HG02798 (cell line): ENCODE measurements around the gene ASCL2.
"Not testable (repeated sequence)": the region's sequence is repeated elsewhere in the genome, so short reads cannot be mapped to it uniquely, and the experiment has no call there.

Experiments used
- ATAC-seq: cut with Tn5 transposase; IDR thresholded peaks from one replicate; pipeline ENCODE4 v1.9.1; 2021; ENCODE audit warnings: mild to moderate bottlenecking; ENCODE audit not compliant: unreplicated experiment, poor library complexity

Gene ASCL2

DNA sequence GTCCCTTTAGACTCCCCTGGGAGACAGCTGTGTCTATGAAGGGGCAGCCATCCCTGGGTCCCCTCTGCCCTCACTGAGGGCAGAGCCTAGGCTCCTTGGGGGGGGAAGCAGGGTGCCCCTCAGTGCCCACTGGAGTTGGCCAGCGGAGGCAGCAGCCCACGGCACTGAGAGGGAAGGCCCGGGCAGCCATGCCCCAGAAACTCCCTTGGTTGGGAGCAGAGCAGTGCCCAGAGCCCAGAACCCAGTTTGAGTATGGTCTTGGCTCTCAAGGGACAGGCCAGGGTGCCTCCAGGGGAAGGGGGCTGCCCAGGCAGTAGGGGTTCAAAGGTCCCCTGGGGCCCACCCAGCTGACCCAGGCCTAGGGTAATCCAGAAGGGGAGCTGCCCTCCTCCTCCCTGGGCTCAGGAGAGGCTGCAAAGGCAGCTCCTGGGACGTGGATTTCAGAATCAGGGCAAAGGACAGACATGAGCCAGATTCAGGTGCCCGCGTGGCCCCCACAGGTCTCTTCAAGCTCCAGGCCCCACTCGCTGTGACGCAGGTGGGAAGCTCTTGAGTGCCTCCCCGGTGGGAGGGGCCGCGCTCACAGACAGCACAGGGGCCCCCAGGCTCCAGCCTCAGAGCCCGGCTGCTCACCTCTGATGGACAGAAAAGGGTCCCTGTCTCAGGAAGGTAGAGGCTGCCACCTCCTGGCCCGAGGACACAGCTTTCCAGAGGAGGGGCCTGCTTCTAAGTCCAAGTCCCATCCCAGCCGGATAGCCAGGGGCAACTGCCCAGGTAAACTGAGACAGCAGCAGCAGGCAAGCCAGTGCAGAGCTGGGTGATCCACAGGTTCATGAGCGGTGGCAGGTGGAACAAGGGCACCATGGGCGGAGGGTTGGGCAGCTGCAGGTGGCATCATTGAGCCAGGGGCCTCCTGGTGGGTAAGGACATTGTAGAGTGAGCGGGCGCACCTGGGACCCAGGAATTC is 28.7 kb upstream of the ASCL2 start:
- no peak for ATAC-seq

DNA sequence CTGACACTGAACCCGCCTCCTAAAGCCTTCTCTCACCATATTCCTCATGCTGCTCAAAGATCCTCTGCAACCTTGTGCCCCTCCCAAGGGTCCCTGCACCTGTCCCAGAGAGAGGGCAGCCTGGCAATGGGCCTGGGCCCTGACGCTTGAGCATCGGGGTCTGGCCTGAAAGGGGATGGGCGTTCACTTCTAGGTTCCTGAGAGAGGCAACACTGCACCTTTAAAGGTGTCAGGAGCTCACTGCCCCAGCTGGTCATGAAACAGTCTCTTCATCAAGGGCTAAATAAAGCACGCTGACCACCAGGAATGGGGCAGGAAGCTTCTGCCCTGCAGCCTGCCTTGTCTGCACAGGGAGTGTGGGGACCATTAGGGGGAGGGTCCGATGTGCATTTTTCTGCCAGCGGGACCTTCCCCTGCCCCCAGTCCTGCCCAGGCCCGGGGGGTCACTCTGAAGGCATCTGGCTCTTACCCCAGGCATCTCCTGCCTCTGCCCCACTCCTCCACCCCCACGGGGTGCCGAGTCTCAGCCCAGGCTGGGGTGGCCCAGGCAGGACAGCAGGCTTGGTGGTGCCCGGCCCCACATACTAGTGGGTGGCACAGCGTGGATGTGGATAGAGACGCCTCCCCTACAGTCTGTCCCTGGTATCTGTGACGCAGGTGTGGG is 27.9 kb upstream of the ASCL2 start:
- no peak for ATAC-seq

DNA sequence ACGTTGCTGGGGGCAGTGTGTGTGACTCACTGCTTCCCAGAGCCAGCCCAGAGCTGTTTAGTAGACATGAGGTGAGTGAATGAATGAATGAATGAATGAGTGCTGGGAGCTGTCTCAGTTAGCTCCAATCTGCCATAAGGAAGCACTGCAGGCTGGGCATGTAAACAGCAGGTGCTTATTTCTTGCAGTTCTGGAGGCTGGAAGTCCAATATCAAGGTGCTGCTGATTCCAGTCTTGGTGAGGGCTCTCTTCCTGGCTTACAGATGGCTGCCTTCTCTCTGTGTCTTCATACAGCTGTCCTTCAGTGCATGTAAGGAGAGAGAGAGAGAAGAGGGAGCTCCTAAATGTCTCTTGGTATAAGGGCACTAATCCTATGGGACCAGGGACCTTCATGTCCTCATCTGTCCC is 27.2 kb upstream of the ASCL2 start:
- ATAC-seq: no peak

DNA sequence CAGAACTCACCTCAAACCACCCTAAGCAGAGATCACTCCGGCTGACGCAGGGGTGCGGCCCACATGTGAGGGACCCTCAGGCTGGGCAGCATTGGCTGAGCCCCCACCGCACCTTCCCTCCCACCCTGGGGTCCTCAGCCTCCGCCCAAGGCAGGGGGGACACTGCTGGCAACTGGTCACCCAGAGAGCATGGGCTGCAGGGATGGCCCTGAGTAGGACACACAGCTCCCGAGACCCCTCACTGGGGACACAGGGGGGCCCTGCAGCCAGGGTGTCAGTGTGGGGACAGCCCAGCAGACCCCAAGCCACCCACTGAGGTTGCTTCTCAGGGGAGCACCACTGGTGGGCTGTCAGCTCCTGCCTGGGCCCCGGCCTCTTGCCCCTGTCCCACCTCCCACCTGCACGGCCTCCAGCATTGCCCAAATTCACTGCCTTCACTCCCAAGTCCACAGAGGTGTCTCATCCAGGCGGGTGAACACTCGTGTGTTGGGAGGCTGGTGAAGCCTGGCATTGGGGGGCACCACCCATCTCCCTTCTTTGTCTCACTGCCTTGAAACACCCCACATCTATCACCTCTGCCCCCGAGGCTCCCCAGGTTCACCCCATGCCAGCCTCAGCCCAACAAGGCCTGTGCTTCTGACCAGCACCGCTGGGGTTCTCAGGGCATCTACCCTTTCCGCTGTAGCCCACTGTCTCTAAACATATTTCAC is 26.7 kb upstream of the ASCL2 start:
- ATAC-seq: no peak

DNA sequence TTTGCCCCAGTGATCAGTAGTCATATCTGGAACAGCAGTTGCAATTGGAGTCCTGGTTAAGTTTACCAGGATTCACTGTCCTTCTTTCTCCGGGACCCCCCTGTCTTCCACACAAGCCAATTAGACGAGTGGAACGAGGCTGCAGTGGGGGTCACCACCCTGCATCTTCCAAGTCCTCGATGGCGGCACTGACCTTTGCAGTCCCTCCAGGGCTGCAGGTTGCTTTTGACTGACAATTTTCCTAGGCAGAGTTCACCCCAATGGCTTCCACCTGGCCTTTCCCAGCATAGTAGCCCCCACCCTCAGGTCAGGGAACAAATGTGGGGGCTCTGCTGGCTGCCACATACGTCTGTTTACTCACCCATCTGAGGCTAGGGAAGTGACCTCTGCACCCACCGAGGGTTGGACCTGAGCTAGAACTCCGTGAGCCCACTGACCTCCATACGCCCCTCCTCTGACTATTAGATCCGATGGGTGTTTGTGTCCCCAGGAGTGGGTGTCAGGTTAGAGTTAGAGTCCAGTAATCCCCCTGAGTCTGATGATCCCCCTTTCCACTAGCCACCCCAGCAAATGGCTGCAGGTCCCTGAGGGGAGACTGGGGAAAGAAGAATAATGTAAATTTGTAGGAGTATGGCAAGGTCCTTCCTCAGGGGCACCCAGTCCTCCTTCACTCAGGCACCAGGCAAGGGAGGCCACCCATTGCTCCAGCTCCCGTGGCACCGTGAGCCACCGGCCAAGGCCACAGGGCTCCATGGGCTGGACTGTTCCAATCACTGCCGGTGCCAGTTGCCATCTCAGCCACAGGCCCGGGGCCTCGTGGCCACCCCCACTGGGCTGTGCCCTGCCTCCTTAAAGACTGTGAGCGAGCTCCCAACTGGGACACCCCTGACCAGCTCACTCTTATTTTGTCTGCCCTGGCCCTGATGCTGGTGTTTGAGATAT is 25.9 kb upstream of the ASCL2 start:
- ATAC-seq: no peak

DNA sequence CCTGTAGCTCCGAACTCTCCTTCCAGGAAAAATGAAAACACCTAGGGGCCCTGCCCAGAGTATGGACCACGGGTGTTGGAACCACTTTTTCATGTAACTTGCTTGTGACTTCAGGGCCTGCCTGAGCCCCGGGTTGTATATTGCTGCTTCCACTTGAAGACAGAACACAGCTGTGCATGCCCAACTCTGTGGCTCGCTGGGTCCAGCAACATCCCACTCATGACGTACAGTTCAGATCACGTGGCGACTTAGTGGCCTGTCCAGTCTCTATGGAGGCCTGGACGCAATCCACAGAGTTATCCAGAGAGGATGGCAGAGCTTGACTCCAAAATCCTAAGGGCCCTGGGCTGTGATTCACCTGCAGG is 24.5 kb upstream of the ASCL2 start:
- no peak for ATAC-seq

DNA sequence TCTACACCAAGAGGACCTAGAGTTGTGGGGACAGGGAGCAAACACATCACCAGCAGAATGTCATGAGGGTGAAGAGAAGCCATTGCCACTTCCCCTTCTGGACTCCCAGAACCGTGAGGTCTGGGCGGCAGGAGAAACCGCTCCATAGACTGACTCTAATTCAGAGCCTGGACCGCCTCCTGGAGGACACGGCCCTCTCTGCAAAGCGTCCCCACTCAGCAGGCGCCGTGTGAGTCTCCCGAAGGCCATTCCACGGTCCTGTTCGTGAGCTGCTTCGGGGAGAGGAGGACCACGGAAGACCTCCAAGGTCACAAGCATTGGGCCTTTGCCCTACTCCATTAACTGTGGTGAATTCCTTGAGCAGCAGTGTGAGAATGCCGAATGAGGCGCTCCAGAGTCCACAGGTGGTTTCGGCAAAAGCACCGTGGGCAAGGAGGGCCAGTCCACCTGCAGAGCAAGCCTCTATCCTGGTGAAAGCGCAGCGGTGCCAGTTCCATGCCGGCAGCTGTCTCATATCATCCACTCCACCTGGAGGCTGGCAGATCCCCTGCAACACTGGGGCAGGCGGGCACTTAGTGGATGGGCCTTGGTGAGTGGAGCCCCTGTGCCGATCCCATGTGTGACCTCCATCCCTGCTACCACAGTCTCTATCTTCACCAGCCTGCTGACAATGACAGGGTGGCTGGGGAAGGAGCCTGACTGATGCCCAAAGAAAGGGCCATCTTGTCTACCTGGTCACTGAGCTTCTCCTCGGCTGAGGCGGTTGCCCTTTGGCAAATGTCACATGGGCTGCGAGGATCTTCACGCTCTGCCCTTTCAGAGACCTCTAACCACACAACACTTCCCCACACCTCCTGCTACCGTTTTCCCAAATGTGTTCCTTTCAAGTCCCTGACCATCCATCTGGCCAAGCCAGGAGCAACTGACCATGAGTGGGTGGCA is 23.9 kb upstream of the ASCL2 start:
- ATAC-seq: no peak

DNA sequence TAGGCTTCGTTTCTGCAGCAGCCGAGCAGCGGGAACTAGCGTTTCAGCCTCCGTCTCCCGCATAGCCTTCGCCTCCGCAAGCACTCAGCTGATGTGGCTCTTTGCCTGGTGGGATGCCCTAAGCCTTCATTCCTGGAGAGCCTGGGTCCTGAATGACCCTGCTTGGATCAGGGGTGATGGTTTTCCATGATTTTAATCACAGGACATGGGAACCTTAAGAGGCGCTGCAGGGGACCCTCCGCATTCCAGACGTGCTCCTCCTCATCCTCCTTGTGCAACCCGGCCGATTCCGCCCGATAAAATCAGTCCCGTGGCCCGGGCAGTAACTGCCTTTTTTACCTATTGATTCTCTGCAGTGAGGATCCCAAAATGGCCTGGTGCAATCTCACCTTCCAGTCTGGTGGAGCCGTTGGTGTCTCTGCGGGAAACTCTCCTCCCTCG is 23.2 kb upstream of the ASCL2 start:
- ATAC-seq: no peak

DNA sequence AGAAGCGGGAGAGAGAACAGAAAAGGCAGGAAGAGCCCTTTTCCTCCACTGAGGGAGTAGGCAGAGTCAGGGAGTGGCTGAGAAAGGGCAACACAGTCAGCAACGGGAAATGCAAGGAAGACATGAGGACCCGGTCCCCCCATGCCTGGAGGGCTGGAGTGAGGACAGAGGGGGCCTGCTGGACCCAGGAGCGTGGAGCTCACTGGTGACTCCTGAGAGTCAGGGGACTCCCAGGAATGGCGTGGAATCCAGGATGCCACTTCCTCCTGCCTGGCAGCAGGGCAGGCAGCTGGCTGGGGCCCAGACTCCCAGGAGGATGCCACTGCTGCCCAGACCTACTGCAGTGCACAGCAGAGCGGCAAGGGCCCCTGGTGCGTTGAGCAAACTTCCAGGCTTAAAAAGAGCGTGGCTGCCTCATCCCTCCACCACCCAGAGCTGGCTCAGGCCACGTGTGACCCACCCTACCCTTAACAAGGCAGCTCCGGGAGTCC is 20.0 kb upstream of the ASCL2 start:
- no peak for ATAC-seq

DNA sequence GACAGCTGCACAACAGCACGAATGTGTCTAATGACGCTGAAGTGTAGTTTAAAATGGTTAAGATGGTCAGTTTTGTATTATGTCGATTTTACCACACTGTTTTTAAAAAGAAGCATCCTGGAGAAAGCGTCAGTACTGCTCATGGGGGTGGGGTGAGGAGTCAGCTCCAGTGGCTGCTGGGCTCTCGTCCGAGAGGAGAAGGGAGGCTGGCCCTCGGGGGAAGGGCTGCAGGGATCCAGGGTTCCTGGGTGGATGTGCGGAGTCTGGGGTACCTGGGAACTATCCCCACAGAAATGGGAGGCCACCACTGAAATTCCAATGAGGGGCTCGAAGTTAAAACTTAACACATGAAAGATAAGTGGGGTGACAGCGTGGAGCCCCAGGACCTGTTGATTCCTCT is 19.5 kb upstream of the ASCL2 start:
- no peak for ATAC-seq

DNA sequence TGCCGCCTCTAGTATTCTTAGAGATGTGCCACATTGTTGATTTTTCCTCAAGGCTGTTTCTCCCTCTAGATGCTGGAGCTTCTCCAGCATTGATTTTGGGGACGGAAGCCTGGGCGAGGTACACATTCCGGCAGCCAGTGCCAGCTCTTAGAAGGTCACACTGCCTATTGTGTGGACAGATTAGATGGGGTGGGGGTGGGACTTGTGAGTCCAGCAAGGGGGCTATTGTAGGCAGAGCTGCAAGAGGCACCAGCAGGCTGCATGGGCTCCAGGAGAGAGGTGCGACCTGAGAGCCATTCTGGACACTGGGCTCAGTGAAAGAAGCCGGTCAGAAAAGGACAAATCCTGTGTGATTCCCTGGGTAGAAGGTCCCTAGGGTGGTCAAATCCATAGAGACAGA is 19.0 kb upstream of the ASCL2 start:
- ATAC-seq: no peak

DNA sequence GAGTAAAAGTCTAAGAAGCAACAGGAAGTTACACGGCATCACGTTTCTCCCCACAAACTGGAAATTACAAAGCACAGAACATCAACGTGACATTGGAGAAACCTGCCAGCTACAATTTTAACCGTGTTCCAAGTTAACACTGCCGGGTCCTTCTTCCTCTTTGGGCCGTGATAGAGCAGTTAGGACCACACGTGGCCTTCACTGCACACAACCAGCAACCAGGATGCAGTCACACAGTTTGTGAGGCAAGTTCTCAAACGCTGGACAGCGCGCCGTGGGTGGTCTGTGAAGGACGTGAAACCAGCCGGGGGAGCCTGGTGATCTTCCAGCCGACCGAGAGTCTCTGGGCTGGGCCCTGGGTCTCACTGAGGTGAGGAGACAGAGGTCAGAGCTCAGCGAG is 16.7 kb upstream of the ASCL2 start:
- no peak for ATAC-seq

DNA sequence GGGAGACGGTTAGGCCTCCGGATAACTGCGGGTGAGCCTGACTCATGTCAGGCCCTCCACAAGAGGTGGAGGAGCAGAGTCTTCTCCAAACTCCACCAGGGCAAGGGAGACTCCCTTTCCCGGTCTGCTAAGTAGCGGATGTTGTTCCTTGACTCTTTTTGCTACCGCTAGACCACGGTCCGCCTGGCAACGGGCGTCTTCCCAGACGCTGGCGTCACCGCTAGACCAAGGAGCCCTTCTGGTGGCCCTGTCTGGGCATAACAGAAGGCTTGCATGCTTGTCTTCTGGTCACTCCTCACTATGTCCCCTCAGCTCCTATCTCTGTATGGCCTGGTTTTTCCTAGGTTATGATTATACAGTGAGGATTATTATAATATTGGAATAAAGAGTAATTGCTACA is 16.0 kb upstream of the ASCL2 start:
- not testable (repeated sequence) for ATAC-seq

DNA sequence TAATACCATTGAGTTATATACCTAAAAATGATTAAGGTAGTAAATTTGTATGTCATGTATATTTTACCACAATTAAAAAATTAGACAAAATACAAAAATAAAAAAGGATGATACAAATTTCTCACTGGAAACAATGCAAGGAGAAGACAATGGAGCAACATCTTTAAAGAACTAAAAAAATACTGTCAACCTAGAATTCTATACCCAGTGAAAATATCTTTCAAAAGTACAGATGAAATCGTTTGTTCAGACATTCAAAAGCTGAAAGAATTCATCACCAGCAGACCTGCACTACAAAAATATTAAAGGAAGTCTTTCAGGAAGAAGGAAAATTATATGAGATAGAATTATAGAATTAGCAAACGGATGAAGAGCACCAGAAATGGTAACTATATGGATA is 9.8 kb upstream of the ASCL2 start:
- no peak for ATAC-seq

DNA sequence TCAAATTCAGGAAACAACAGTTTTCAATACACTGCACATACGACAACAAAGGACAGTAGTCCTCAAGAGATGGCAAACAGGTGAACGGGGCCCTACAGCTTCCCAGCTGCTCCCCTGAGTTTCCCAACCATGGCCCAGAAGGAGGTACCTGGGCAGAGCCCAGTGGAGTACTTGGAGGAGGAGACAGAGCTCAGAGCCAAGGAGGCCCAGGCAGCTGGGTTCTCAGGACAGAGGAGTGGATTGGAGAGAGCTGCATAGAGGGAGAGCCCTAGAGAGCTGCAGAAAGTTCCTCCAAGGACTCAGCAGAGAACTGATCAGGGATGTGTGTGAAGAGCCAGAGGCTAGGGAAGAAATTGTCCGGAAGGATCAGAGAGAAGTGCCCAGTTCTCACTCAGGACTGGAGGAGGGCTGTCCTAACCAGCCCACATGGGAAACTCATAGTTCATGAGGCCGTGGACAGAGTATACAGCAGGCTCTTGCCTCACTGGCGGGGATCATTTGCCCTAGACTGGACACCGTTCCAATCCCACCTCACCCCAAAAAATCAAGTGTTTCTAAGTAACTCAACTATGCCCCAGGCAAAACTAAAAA is 7.6 kb upstream of the ASCL2 start:
- ATAC-seq: no peak

DNA sequence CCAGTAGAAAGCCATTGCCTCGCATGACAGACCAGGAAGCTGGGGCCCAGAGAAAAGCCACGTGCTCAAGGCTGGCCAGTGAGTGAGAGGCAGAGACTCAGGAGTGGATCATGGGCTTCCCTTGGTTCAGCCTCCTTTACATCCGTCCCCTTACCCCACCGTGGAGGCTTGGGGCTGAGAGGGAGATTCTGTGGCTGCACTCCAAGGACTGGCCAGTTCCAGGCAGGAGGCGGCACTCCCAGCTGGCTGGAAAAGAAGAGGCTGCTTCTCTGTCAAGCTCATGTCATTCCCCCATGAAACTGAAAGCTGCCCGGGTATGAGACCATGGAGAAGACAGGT is 6.6 kb upstream of the ASCL2 start:
- ATAC-seq: no peak

DNA sequence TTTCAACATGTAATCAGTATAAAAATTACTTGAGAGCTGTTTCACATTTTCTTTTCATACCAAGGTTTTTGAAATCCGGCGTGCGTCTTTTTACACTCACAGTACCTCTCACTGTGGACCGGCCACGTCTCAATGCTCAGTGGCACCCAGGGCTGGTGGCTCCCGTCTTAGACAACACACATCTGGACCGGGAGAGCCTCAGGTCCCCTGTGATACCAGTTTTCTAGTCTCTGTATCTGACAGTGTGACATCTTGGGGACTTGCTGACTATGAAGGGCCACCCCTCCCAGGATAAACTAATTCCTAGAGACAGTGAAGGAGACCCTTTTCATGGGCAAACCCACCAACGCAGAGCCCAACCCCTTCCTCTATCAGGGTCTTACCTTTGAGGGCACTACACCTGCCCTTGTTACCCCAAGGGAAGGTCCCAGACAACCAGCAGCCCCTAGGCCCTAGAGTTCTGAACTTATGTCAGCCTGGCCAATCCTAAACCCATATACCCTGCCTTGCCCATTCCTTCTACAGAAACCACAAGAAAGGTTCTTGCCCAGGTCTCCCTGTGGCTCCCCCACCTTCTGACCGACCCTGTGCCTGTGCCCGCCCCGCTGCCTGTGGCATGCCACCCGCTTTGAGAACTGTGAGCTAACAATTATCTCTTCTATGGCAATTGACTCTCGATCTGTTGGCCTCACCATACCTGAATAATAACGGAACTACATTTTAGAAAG is 6.1 kb upstream of the ASCL2 start:
- ATAC-seq: no peak
